GM19324 (cell line): Measurements from ENCODE around the gene MORN5.

Experiments
- ATAC-seq: cut with Tn5 transposase; IDR thresholded peaks from one replicate; pipeline ENCODE4 v1.9.1; 2021; ENCODE audit warnings: mild to moderate bottlenecking, moderate library complexity; ENCODE audit not compliant: unreplicated experiment, low FRiP score

Gene MORN5

DNA sequence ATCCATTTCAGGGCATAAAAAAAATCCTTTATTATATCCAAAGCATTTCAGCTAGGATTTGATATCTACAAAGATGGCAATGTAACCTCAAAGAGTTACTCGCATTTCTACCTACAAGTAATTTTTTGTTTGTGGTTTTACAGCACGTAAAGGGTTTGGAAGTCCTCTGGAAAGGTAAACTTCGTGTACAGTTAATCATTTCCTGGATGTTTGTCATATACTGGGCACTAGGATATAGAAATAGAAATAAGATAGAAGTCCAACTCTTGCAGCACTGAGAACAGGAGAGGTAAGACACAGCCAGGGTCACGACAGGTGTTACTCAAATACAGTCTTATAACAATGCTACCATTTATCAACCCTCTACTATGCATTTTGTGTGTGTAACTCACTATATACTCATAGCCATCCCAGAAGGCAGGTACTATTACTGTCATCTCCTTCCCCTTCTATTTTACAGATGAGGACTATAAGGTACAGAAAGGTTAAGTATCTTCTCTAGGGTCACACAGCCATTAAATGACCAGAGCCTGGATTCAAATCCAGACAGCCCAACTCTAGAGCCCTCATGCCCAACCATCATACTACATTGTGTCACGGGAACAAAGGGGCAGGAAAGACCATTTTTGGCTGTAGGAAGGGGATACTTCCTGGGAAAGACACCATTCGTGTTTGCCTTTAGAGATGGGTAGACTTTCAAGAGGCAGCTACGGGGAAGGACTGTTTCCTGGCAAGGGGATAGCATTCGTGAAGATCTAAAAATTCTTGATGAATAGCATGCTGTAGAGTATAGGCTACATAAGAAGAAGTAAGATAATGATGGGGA is 19.1 kb upstream of the MORN5 start:
- no peak for ATAC-seq

- no peak for ATAC-seq
Observed at GRCh38 chr9:122141671-122142070, 18.0 kb upstream of the MORN5 start.

- ATAC-seq = no peak
Observed at GRCh38 chr9:122143296-122143695, 16.4 kb upstream of the MORN5 start.

DNA sequence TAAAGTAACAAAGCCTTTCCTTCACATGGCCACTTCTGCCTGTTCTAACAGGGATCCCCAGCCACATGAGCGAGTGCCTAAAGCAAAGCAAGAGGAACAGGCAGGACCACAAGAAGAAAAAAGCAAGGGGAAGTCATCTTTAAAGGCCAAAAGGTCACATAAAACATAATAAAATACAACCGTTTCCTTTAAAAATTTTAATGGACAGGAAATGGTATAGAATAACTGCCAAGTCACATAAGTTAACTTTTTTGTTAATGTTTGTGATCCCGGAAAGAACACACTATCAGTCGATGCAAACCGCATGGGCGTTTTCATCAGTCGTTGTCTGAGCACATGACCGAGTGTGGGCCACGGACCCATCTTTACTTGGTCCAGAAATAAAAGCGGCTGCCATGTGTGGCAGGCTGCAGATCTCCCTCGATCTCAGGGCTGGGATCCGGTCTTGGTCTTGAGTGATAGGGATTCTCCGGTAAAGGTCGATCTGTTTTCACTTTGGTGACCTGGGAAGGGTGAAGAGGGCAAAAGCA is 15.8 kb upstream of the MORN5 start:
- ATAC-seq = no peak

GRCh38 chr9:122144836-122145591 is 14.7 kb upstream of the MORN5 start:
- ATAC-seq = no peak

DNA sequence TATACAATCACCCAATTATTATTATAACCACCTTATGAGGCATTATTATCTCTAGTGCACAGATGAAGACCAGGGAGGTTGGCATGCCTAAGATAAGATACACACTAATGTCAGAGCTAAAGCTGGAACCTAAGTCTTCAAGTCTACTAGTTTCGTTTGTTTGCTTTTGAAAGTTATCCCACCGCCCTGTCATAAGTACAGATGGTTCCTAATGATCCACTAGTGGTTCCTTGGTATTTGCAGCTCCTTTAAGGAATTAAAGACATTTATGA is 14.2 kb upstream of the MORN5 start:
- no peak for ATAC-seq

- no peak for ATAC-seq
Observed at GRCh38 chr9:122151267-122151828, 8.4 kb upstream of the MORN5 start.

- no peak for ATAC-seq
Observed at GRCh38 chr9:122155796-122156195, 3.9 kb upstream of the MORN5 start.

GRCh38 chr9:122158202-122158601 is 1.5 kb upstream of the MORN5 start:
- no peak for ATAC-seq

DNA sequence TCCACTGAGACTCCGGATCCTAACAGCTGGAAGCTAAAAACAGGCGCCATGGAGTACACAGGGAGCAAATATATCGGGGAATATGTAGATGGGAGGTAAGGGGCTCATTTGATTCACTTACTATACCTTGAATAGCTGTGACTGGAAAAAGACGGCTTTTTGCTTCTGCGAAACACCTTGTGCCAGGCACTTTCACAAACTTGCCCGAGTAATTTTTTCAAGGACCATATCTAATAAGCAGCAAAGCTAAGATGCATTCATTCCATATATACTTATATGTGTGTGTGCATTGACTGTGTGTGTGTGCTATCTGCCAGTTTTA is 178 bp downstream of the MORN5 start:
- ATAC-seq = no peak

- ATAC-seq = no peak
Observed at GRCh38 chr9:122162415-122162814, 2.7 kb downstream of the MORN5 start.

DNA sequence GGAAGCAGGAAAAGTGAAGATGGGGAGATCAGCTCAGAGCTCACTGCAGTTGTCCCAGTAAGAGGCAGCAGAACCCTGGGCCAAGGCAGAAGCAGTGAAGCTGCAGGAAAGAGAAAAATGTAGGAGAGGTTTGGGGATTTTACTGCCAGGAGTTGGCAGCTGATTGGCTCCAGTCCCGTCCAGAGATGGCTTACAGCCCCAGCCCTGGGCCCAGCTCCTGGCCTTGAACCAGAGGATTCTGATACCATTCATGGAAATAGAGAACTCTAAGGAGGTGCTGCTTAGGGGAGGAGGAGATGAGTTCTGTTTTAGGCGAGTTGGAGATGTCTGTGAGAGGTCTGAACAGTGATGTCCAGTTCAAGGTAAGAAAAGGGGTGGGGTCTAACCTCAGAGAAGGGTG is 4.6 kb downstream of the MORN5 start:
- no peak for ATAC-seq

DNA sequence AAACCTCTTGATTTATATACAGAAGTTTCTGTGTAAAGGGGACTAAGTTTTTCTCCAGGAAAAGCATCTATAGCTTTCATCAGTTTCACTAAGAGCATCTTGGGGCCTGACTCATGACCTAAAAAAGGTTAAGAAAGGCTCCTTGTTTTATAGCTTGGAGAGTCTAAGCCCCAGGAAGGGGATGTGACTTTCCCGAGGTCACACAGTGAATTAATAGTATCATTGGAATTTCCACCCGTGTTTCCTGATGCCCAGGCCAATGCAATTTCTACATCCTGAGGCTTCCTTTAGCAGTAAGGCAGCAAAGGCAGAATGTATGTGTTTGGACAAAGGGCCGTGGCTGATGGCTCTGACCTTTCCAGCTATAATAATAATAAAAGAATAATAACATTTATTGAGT is 8.6 kb downstream of the MORN5 start:
- no peak for ATAC-seq

DNA sequence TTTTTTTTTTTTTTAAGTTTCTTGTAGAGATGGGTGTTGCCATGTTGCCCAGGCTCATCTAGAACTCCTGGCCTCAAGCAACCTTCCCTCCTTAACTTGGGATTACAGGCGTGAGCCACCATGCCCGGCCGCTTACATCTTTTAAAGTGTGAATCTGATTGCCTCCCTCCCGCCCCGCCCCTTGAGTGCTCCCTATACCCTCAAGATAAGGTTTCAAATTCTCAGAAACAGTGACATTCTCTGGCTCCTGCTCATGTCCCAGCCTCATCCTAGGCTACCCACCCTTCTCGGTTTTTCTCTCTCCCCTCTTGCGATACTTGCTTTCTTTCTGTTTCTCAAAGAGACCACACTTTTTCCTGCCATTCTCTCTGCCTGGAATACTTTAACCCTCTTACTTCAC is 12.4 kb downstream of the MORN5 start:
- ATAC-seq = no peak

DNA sequence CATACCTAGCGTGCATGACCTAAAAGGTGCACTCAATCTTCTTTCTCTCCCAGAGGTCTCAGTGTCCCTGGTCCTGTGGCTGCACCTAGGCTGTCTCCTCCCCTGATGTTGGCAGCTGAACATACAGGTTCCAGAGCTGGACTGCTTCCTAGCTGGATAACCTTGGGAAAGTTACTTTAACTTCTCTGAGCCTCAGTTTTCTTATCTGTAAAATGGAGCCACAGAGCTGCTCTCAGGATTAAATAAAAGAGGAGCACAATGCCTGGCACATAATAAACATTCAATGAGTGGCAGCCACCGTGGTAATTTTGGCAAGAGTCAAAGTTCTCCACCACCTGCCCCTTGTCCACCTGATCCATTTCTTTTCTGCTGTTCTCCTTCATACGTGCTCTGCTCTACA is 14.0 kb downstream of the MORN5 start:
- no peak for ATAC-seq

GRCh38 chr9:122176916-122177315 is 17.2 kb downstream of the MORN5 start:
- ATAC-seq = no peak

- no peak for ATAC-seq
Observed at GRCh38 chr9:122179054-122179689, 19.5 kb downstream of the MORN5 start.

- no peak for ATAC-seq
Observed at GRCh38 chr9:122179690-122180074, 20.0 kb downstream of the MORN5 start.

DNA sequence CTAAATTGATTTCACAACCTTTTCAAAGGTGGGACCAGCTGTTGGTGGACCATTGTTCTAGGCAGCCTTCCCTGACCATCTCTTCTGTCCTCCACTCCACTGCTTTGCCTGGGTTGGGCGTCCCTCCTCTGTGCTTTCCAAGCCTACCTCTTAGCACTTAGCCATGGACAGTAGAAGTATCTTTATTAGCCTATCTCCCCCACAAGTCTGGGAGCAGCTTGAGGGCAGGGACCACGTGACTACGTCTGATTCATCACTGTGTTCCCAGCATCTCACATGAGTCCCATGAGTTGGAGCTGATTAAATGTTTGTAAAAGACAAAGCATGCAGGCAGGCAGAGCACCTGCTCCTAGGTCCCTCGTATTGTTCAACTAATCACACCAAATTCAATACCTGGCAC is 20.9 kb downstream of the MORN5 start:
- ATAC-seq = no peak

DNA sequence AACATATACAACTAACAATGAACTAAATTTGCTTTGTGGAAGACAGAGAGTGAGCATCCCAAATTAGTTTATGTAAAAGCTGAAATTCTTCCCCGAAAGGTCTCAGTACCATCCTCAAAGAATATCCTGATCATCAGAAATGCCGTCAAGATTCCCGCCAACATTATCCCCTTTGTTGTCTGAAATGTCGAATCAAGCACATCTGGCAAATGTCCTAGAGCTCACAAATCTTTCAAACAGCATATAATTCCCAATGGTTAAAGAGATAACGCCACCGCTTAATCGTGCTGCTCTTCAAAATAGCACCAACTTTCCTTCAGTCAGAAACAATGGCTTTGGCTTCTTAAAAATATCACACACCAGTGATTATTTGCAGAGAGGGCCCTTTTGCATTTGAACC is 23.8 kb downstream of the MORN5 start:
- no peak for ATAC-seq

GRCh38 chr9:122184551-122184950 is 24.8 kb downstream of the MORN5 start:
- no peak for ATAC-seq
